Liver (tissue), 9 donors: ENCODE measurements around the gene ERGIC1. TPM values are rescaled to one million over a fixed set of nuclear protein-coding genes. Genes with fewer than 3 reads are reported as not detected.
A peak's percentile ranks its signal among the peaks of the same experiment; 100 is the strongest.

Source experiments
- DNase-seq: peaks from one replicate; pipeline ENCODE4 v3.0.0-alpha.2; 2017; ENCODE audit warnings: low spot score
- H3K27ac ChIP-seq, 2 donors: one replicate each; pipeline ENCODE4 v1.7.0; 2013; ENCODE audit warnings: inconsistent platforms in 2 of 2, low read length in 2 of 2, control low read depth in 1 of 2, low read depth in 1 of 2, mild to moderate bottlenecking in 1 of 2
- H3K27me3 ChIP-seq, 4 donors: one replicate each; pipeline versions ENCODE4 v1.6.1 to v1.7.0; 2013; ENCODE audit warnings: low read length in 3 of 4, inconsistent platforms in 1 of 4, mild to moderate bottlenecking in 1 of 4, moderate library complexity in 1 of 4; ENCODE audit not compliant: control insufficient read depth in 4 of 4, insufficient read depth in 4 of 4
- H3K36me3 ChIP-seq, 4 donors: one replicate each; pipeline versions ENCODE4 v1.6.1 to v1.7.0; 2013; ENCODE audit warnings: low read length in 3 of 4, mild to moderate bottlenecking in 3 of 4, low read depth in 1 of 4, moderate library complexity in 1 of 4; ENCODE audit not compliant: control insufficient read depth in 4 of 4, insufficient read depth in 3 of 4
- H3K4me1 ChIP-seq, 4 donors: one replicate each; pipeline versions ENCODE4 v1.6.1 to v1.7.0; 2013; ENCODE audit warnings: low read length in 3 of 4, mild to moderate bottlenecking in 3 of 4, moderate library complexity in 1 of 4; ENCODE audit not compliant: control insufficient read depth in 4 of 4, insufficient read depth in 4 of 4
- H3K4me3 ChIP-seq, 3 donors: one replicate each; pipeline versions ENCODE4 v1.6.1 to v1.7.0; 2013; ENCODE audit warnings: low read length in 3 of 3, control low read depth in 1 of 3, low read depth in 1 of 3, mild to moderate bottlenecking in 1 of 3
- H3K9ac ChIP-seq, 2 donors: one replicate each; pipeline ENCODE4 v1.7.0; 2013; ENCODE audit warnings: low read length in 2 of 2, mild to moderate bottlenecking in 2 of 2, moderate library complexity in 2 of 2, control low read depth in 1 of 2, low read depth in 1 of 2
- H3K9me3 ChIP-seq, 4 donors: one replicate each; pipeline versions ENCODE4 v1.6.1 to v1.7.0; 2013; ENCODE audit warnings: low read length in 3 of 4; ENCODE audit not compliant: control insufficient read depth in 4 of 4
- CTCF ChIP-seq: fragments of 150-350 bp; IDR thresholded peaks from 2 replicates; pipeline ENCODE4 v1.5.1; 2017; ENCODE audit warnings: improper control_type of control experiment, low read depth, low read length; ENCODE audit not compliant: missing input control
- FOXA1 ChIP-seq: IDR thresholded peaks from 2 replicates; pipeline ENCODE4 v1.6.1; 2016; ENCODE audit warnings: antibody characterized with exemption
- FOXA2 ChIP-seq: IDR thresholded peaks from 2 replicates; pipeline ENCODE4 v1.6.1; 2016; ENCODE audit warnings: antibody characterized with exemption
- HNF4A ChIP-seq, 2 donors: conservative IDR thresholded peaks; 2 replicates each; pipeline ENCODE4 v1.6.1; 2016; ENCODE audit warnings: antibody characterized with exemption in 2 of 2, mild to moderate bottlenecking in 2 of 2
- JUND ChIP-seq, 2 donors: IDR thresholded peaks; 2 replicates each; pipeline ENCODE4 v1.6.1; 2016; ENCODE audit warnings: antibody characterized with exemption in 2 of 2
- MAX ChIP-seq: IDR thresholded peaks from 2 replicates; pipeline ENCODE4 v1.6.1; 2016; ENCODE audit warnings: antibody characterized with exemption
- NR2F2 ChIP-seq: IDR thresholded peaks from 2 replicates; pipeline ENCODE4 v1.6.1; 2016; ENCODE audit warnings: antibody characterized with exemption
- RAD21 ChIP-seq, 2 donors: IDR thresholded peaks; 2 replicates each; pipeline ENCODE4 v1.6.1; 2016; ENCODE audit warnings: antibody characterized with exemption in 2 of 2, mild to moderate bottlenecking in 2 of 2
- REST ChIP-seq: IDR thresholded peaks from 2 replicates; pipeline ENCODE4 v1.6.1; 2016; ENCODE audit warnings: antibody characterized with exemption, mild to moderate bottlenecking
- SP1 ChIP-seq: IDR thresholded peaks from 2 replicates; pipeline ENCODE4 v1.6.1; 2018; ENCODE audit warnings: antibody characterized with exemption, mild to moderate bottlenecking
- YY1 ChIP-seq: IDR thresholded peaks from 2 replicates; pipeline ENCODE4 v1.6.1; 2016; ENCODE audit warnings: antibody characterized with exemption, mild to moderate bottlenecking
- ZBTB33 ChIP-seq: IDR thresholded peaks from 2 replicates; pipeline ENCODE4 v1.6.1; 2016; ENCODE audit warnings: antibody characterized with exemption
- whole genome bisulfite sequencing: extraction: QIAGEN DNeasy Blood & Tissue Kit; methylation state at CpG from one replicate; pipeline ENCODE4 v1.1.7; 2013; 5-methylcytosine and 5-hydroxymethylcytosine counted together
- polyA plus RNA-seq, 2 donors: library from polyadenylated mRNA; stranded (reverse) in 1 of 2; unstranded in 1 of 2; fragments of 200-250 nt in 1 of 2; fragments of >200 nt in 1 of 2; fragmentation: Nextera tagmentation in 1 of 2; extraction: Ambion mirVana in 1 of 2; gene quantifications; one replicate each; pipeline versions ENCODE4 v1.2.1 to v1.2.3, GENCODE V29; 2013 to 2015
- total RNA-seq, 2 donors: library from RNA; depleted of rRNA; stranded (reverse); fragments of >200 nt; gene quantifications; one replicate each; pipeline ENCODE4 v1.2.3, GENCODE V29; 2014
- donor health status: healthy.
- donor health status: healthy.
- donor health status: healthy.
- donor health status: healthy.
- donor health status: healthy.

Gene ERGIC1
- total and polyA plus RNA-seq, 4 donors, result 45.4 to 155 (median 101) TPM

GRCh38 chr5:172983542-172984243 lies 149.6 kb downstream of the ERGIC1 start, which contains the start of gene ATP6V0E1:
TSS of gene ATP6V0E1 (plus strand) at chr5:172983771. CDS start at chr5:172983861, 90 bp downstream.
- H3K27ac ChIP-seq, result peak within 1 kb of the TSS; percentile 85 to 92
- peak within 1 kb of the TSS; percentile 90 to 91 for H3K9ac ChIP-seq
- H3K36me3 ChIP-seq, result peaks cover 0 to 7% (median 3%) of the 10 kb centered on the region in 4 donors
- peak within 1 kb of the TSS; percentile 71 to 99 (median 74) for H3K4me3 ChIP-seq
- TF ChIP-seq MAX, result peak; percentile 26
- TF ChIP-seq RAD21 (IDR thresholded peaks at IDR 0.05), result peak; percentile 29 to 52
- TF ChIP-seq ZBTB33, result no peak
- TF ChIP-seq FOXA2, result peak; percentile 85
- TF ChIP-seq HNF4A (conservative IDR thresholded peaks at IDR 0.05), result peak in 1 of 2 donors; percentile 16
- TF ChIP-seq SP1, result peak; percentile 35
- peak; percentile 77 for TF ChIP-seq FOXA1
- TF ChIP-seq YY1, result no peak
- peak; percentile 97 for DNase-seq
- peaks cover 0 to 14% (median 7%) of the 10 kb centered on the region in 4 donors for H3K4me1 ChIP-seq
- H3K9me3 ChIP-seq, result no peaks in the 10 kb centered on the region
- H3K27me3 ChIP-seq, result no peaks in the 10 kb centered on the region
- under 1% methylated on average over 49 of the region's 49 CpGs for WGBS

GRCh38 chr5:172984244-172984953 lies 150.3 kb downstream of the ERGIC1 start:
- Histone ChIP-seq H3K4me3 (peak overlapping the region; percentile 71 to 99 (median 74)), H3K27me3 (no peaks in the 10 kb centered on the region), H3K4me1 (peaks cover 0 to 14% (median 7%) of the 10 kb centered on the region in 4 donors), H3K9ac (peak overlapping the region; percentile 90 to 91), H3K27ac (peak overlapping the region; percentile 85 to 92), H3K36me3 (peaks cover 0 to 7% (median 3%) of the 10 kb centered on the region in 4 donors), H3K9me3 (no peaks in the 10 kb centered on the region)
- DNase-seq, result peak; percentile 57
- TF ChIP-seq REST, result no peak
- no peak for TF ChIP-seq NR2F2
- no peak for TF ChIP-seq YY1
- TF ChIP-seq FOXA2, result no peak
- peak in 1 of 2 donors; percentile 5 for TF ChIP-seq HNF4A (conservative IDR thresholded peaks at IDR 0.05)
- TF ChIP-seq FOXA1, result no peak
- TF ChIP-seq ZBTB33, result no peak
- TF ChIP-seq JUND (IDR thresholded peaks at IDR 0.05), result no peak
- peak; percentile 64 to 76 for TF ChIP-seq RAD21 (IDR thresholded peaks at IDR 0.05)
- TF ChIP-seq CTCF, result peak; percentile 36
- 2% methylated on average over 15 of the region's 15 CpGs for WGBS
